Measurements from ENCODE around the gene P4HA2.

The P4HA2 gene

DNA sequence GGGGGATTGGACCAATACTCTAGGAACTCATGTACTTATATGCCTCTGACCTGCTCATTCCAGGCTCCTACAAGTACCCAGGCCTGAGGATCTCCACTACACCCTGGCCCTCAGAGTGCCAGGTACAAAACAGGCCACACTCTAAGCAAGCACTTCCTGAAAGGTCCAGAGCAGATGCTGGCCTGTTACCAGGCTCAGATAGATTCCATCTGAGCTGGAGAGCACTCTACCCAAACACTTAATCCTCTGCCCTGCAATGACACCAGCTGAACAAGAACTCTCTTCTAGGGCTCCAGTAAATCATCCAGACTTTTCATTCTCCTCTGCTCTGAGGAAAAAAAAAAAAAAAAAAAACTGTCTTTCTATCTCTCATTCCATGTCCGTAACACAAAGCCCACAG is 2.9 kb downstream of the P4HA2 start:
- no peak for DNase-seq (ENCODE audit: low read depth, low spot score)

DNA sequence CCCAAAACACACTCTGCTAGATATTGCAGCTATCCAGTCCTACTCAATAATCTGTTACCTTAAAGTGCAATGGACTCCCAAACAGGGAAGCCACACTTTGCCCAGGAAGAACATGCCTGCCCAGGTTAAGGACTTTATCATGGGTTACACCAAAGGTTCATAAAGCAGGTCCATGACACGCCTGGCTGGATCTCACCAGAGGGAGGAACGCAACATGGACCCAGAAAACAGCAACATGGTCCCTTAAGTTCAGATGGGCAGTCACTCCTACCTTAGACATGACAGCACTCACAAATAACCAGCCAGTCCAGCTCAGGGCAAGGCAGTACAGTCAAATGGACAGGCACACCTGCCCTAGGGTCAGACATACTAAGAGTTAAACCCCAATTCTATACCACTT is 3.8 kb downstream of the P4HA2 start:
- no peak for DNase-seq (ENCODE audit: low read depth, low spot score)

DNA sequence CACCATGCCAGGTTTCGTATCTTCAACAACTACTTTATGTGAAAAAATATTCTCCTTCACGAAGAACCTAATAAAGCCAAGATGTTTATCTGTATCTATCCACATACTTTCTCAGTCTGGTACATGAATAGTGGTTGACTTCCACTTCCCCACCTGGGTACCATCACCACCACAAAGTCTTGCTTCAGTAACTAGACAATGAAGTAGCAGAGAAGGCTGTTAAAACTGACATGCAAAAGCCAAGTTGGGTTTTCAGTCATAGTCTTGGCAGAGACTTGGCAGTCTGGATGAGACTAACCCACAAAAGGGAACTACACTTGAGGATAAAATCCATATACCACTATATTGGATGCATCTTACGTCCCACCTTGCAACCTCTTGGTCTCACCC is 5.0 kb downstream of the P4HA2 start:
- no peak for DNase-seq (ENCODE audit: low read depth, low spot score)

DNA sequence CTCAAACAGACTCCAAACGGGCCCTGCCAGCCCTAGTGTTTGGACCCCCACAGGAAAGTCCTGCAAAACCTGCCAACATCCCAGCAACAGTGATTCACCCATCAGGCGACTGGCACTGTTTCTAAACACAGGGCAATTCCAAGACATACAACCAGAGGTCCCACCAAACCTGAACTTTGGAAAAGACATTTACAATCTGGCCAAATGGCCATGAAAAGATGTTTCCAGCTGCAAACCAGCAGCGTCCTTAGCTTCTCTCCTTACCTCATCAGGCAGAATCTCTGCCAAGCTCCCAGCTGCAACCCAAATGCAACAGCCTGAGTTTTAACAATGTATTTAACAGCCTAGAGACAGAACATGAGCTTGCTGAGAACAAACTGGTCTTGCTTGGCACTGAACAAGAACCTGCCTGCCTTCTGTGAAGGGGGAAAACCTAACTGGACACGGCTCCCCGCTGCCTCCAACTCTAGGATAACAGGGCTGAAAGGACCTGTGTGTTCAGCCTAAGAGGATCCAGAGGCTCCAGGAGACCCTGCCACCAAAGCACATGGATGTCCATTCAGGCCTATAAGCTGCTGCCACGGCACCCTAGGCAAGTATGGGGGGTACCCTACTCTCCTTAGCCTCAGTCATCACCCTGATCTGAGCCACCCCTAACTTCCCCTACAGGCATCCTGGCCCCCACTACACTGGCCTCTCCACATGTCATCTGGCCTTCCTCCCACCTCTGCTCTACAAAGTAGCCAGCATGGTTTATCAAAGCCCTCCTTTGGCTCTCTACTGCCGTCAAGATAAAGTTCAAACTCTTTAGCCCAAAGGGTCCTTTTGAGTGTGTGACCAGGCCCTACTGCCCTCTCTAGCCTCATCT is 5.6 kb downstream of the P4HA2 start:
- no peak for DNase-seq (ENCODE audit: low read depth, low spot score)

DNA sequence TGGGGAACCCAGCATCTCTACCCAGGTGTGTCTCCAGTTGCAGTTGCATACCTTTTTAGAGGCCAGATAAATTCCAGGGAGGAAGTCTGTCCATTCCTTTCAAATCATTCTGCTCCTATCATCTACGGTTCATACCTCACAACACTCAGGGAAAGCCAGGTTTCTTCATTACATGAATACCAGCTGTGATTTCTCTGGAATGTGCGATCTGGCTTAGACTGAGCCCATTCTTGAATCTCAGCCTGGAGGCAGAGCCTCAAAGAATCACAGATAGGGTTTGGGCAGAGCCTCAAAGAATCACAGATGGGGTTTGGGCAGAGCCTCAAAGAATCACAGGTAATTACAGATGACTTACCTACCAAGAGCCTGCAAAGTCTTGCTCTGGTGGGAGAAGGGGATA is 7.2 kb downstream of the P4HA2 start:
- DNase-seq (ENCODE audit: low read depth, low spot score), result no peak

DNA sequence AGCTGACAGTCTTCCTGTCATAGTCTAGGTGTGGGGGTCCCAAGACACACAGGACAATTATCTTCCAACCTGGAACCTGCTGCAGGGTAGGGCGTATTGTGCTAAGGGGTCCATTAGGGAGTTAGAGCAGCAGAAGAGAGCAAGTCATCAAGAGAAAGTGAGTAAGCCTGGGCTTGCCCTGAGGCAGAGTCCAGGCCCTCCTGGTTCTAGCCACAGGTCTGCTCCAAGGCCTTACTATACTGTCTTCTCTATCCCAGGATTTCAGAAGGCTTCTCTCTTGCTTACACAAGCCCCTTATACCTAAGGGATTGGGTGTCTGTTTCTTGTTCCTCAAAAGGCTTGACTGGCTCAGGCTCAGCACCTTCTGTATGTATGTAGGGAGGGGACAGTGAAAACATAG is 7.7 kb downstream of the P4HA2 start:
- no peak for DNase-seq (ENCODE audit: low read depth, low spot score)

DNA sequence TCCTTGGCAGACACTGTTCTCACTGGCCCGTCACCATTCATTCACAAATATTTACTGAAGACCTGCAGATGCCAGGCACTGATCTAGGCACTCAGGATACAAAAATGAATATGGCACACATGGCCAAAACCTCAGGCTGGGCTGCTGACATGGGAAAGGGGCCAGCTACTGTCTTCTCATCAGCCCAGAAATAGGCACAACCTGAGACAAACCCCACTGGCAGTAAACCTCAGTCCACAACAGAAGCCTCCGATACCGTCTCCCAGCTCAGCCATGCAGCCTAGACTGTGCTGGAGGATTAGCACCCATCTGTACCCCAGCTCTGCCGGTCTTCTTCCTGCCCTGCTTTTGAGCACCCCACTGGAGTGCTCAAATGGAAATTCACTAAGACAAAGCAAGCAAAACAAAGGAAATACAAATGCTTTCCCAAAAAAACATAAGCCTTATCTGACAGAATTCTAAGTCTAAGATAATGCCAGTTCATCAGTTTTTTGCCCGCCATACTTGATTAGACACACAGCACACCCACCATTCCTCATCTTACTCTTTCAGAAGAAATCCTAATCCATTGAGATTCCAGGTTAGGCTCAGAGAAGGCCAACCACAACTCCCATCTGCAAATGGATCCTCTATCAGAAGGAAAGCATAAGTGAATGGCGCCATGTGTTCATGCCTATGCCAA is 8.2 kb downstream of the P4HA2 start:
- DNase-seq (ENCODE audit: low read depth, low spot score), result no peak

DNA sequence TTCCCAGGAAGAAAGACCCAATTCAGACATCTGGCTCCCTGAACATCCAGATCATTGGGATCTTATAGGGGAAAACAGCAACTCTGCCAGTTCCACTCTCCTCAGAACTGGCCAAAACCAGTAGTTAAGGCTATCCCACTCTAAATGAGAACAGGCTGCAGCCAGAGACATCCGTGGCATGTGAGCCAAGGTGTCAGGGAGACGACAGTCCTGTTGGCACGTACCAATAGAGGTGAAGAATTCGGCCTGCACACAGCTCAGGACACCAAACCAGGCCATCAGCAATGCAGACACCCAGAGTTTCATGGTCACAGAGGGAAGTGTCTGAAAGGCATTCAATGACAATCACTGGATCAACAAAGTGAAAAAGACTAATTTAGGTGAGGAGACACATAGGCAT is 9.3 kb downstream of the P4HA2 start:
- no peak for DNase-seq (ENCODE audit: low read depth, low spot score)

DNA sequence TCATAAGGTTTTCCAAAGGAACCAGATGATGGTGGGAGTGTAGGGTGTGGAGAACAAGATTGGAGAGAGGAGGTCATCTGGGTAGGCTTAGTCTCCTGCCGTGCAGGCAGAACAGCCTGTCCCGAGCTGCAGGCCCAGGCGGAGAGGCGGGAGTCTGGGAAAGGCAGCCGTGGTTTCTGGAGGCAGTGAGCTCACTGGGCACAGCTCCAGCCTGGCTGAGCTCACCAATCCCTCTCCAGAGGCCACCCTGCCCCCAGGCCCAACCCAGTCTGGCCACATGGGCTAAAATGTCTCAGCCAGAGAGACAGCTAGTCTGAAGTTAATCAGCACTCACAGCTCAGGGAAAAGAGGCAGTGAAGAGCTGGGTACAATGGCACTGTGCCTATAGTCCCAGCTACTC is 12.3 kb downstream of the P4HA2 start:
- no peak for DNase-seq (ENCODE audit: low read depth, low spot score)

DNA sequence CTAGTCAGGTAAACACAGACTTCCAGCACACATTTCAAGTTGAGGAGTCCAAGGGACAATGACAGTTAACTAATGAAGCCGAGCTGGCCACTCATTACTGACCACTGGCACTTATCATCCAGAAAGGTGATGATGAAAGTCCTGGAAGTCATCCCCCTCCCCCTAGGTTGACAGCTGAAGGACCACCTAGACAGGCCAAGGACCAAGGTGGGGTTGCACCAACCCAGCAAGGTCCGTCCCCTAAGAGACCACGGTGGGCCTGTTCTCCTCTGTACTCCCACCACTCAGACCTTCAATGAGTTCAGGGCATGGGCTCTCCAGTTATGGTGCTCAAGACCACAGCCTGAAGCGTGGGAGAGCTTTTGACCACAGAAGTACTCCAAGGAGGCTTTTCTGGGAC is 13.2 kb downstream of the P4HA2 start:
- no peak for DNase-seq (ENCODE audit: low read depth, low spot score)

DNA sequence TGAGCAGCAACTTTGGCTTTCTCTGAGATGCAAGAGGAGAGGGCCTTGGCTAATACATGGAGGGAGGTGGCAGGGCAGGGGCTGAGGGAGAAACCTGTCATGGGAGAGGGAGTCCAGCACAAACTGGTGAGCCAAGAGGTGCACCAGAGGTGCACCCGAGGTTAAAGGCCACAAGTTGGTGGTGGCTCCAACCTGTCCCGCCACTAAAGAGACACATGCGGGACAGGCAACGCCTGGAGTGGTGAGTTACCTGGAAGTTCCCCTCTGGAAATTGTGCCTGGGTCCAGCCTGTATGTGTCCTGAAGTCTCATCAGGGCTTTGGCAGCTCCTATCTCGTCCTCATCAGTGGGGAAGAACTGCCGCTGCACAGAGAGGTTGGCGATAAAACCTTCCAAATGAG is 14.0 kb downstream of the P4HA2 start:
- no peak for DNase-seq (ENCODE audit: low read depth, low spot score)

DNA sequence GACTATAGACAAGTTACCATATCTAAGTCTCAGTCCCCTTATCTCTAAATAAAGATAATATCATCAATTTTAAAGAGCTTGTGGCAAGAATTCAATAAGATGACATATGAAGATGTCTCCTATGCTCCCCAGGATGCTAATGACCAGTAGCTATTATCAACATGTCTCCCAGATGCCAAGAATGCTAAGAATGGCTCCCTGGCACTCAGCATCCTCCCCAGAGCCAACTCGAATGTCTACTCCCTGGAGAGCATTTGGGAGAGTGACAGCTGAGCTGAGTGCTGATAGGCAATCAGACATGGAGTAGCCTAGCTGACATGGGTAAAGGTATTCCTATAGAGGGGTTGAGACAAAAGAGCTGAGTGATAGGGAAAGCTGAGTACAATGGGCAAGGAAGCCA is 15.9 kb downstream of the P4HA2 start:
- no peak for DNase-seq (ENCODE audit: low read depth, low spot score)

DNA sequence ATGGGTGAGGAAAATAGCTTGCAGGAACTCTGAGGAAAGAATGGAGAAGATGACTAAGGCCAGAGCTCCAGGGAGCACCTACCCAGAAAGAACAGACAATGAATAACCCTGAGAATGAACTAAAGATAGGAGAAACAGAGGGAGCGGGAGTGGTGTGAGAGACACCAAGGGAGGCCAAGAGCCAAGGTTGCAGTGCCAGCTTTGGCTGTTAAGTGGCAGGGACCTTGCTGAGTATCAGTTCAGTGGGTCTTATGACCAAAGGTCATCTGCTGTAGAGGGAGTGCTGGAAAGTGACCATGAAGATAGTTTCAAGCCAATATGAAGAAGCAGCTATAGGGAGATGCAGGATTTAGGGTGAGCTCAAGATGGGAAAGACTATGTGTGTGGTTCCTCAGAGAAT is 16.7 kb downstream of the P4HA2 start:
- DNase-seq (ENCODE audit: low read depth, low spot score), result no peak

DNA sequence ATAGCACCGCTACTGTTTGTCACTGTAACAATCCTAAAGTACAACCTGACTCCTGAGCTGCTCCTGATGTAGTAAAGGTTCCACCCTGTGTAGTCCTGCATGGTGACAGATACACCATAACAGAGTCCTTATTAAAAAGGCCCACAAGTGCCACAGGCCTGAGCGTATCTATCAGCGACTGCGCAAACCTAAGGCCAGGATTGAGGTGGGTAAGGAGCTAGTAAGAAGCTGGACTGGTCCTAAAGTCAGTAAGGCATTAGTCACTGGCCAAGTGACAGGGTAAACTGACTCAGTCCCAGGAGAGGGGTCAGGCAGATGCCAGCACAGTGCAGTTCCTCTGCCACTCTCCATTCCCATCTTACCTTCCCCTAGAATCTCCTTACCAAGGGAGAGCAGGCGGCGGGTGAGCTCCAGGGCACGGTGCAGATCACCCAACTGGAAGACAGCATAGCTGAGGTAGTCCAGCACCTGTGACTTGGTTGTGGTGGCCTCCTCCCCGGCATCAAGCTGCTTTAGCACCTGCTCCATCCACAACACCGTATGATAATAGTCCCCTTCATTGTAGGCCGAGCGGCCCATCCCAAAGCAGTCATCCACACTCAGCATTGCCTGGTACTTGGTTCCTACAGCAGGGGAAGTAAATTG is 17.6 kb downstream of the P4HA2 start:
- DNase-seq (ENCODE audit: low read depth, low spot score), result no peak

DNA sequence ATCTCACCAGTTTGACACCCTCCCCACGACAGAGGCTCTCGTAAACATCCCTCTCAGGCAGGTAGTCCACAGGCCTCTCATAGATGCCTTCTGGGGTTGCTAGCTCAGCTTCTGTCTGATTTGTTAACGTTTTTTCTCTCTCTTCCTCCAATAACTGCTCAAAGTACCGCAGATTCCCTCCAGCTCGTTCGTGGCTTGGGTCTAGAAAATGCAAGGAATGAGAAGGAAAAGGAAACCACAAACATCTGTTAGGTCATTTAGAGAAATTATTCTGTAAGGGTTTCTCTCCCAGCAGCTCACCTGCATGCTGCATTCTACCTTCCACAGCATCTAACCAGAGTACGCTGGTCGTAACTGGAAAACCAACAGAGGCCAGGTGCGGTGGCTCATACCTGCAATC is 18.5 kb downstream of the P4HA2 start:
- DNase-seq (ENCODE audit: low read depth, low spot score), result no peak

DNA sequence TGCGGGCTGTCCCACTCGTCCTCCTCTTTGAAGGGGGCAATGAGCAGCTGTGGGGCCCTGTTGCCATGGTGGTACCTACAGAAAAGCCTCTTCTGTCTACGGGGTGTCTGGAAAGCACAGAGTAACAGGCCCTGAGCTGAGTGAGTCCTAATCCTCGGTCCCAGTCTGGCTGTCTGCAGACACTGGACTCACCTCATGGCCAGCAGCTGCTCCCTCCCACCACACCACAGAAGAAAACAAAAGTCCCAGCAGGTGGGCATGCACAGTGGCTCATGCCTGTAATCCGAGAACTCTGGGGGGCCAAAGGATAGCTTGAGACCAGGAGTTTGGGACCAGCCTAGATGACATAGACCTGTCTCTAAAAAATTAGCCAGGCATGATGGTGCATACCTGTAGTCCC is 19.9 kb downstream of the P4HA2 start:
- DNase-seq (ENCODE audit: low read depth, low spot score), result no peak

DNA sequence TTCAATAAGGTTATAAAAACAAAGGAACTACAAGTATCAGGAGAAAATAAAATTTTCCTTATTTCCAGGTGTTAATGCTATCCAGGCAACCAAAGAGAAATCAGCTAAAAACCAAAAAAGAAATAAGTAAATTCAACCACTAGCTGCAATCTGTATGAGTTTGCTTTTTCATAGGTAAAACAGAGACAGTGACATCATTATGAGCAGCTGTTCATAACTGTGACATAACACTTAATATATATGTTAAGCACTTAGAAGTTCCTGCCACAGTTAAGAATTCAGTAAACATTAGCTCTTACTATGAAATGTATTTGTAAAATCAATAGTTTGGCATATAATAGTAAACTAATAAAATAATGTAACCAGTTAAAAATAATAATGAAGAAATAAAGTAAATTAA is 20.9 kb downstream of the P4HA2 start:
- DNase-seq (ENCODE audit: low read depth, low spot score), result no peak

DNA sequence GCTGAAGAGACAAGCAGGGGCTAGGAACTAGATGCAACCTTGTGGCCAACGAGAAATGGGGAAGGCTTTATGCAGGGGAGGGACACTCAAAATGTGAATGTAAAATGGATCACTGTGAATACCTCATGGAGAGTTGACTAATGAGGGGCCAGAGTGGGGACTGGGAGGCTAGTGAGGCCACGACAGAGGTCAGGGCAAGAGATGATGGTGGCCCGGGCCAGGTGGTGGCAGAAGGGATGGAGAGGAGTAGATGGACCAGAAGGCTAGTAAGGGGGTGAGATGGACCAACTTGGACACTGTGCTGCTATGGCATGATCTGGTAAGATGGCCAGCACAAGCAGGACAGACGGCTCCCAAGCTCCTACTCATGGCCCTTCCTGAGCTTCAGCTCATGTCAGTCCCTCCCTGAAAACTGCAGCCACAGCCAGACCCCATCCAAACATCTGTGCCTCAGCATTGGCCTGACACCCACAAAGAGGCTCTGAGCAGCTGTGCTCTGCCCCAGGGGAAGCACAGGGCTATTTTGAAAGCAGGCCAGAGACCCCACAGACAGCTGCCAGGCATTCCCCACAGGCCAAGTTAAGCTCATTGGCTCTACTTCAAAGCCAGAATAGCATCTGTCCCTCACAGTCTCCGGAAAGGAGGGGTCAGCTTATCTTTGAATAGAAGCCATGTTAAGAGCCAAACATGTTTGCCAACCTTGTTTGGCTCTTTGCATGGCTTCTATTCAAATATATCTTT is 22.1 kb downstream of the P4HA2 start:
- no peak for DNase-seq (ENCODE audit: low read depth, low spot score)

DNA sequence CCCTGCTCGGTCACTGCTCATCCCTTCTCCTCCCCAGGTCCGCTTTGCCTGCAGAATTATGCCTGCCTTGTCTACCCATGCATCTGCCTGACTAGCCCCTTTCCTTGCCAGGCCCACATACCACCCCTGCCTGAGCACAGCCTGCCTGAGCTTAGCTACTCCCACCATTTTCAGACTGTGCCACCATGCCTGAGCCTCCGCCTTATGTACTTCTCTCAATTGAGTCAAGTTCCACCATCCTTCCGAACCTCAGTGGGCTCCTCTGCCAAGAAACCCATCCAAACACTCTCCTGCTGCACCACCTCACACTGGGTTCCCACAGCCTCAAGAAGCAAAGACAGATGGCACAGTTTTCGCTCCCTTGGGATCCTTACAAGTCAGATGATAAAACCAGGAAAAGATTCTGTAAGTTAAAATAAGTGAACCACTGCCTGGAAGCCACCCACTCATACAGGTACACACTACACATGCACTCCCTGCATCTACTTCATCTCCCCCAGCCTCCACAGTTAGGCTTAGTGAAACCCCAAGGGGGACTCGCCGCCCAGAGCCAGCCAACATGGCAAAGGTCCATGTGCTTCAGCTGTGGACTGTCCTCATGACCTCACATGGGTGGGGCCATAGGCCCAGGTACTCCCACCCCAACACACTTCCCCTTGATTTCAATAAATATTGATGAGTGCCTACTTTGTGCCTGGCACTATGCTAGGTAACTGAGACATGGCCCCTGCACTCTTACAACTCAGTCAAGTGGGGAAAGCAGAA is 23.1 kb downstream of the P4HA2 start:
- no peak for DNase-seq (ENCODE audit: low read depth, low spot score)

DNA sequence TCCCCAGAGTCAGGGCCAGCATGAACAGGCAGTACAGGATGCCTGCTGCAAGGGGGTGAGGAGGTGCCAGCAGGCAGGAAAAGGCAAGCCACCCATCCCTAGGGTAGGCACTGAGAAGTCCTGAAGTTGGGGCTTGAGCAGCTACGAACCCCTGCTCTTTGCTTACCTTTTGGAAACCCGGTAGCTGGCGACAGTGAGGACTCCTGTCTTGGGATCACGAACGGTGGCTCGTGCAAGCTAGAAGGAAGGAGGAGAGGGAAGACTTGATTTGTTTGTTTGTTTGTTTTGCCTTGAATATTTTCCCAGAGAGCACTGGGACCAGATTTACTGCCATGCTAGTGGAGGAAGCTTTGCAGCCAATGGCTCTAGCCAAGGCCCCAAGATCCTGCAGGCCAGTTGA is 23.7 kb downstream of the P4HA2 start:
- DNase-seq (ENCODE audit: low read depth, low spot score), result no peak

DNA sequence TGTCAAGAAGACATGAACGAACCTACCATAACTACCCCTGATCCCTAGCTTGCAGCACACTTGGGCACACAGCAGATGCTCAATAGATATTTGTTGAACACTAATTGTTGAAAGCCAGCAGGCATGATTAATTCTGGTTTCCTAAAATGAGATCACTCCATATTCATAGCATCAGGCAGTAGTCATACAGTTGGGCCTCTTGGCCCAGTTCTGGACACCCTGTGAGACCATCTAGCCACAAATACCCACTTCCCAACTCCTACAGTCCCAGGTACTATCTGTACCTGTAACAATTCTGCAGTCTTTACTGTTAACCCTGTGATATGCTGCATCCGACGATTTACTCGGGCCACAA is 24.2 kb downstream of the P4HA2 start:
- no peak for DNase-seq (ENCODE audit: low read depth, low spot score)
